CD4-positive, alpha-beta T cell treated with Interferon alpha-2 for 1 hour (primary cell): Measurements from ENCODE around the gene CSF2RB.

Source experiments
- DNase-seq, 2 donors: peaks; one replicate each; pipeline ENCODE4 v3.0.0-alpha.2; 2020 to 2022

CSF2RB gene

GRCh38 chr22:36922105-36922608 is 8.7 kb downstream of the CSF2RB start:
- DNase-seq = no peak

GRCh38 chr22:36922711-36923110 is 9.3 kb downstream of the CSF2RB start:
- no peak for DNase-seq

- DNase-seq = no peak
Observed at GRCh38 chr22:36923131-36923788, 9.8 kb downstream of the CSF2RB start.

GRCh38 chr22:36924151-36924698 is 10.8 kb downstream of the CSF2RB start:
- DNase-seq = no peak

GRCh38 chr22:36925388-36926290 is 12.2 kb downstream of the CSF2RB start:
- DNase-seq = no peak

GRCh38 chr22:36926309-36926708 is 12.9 kb downstream of the CSF2RB start:
- DNase-seq = no peak

- DNase-seq = no peak
Observed at GRCh38 chr22:36926721-36927435, 13.4 kb downstream of the CSF2RB start.

- no peak for DNase-seq
Observed at GRCh38 chr22:36927671-36928070, 14.2 kb downstream of the CSF2RB start.

GRCh38 chr22:36928196-36928595 is 14.8 kb downstream of the CSF2RB start:
- no peak for DNase-seq

GRCh38 chr22:36928786-36929535 is 15.5 kb downstream of the CSF2RB start:
- DNase-seq = no peak

GRCh38 chr22:36929621-36930020 is 16.2 kb downstream of the CSF2RB start:
- DNase-seq = no peak

GRCh38 chr22:36930041-36930935 is 16.9 kb downstream of the CSF2RB start:
- DNase-seq = no peak

- DNase-seq = no peak
Observed at GRCh38 chr22:36931446-36931845, 18.0 kb downstream of the CSF2RB start.

GRCh38 chr22:36933629-36934417 is 20.4 kb downstream of the CSF2RB start:
- DNase-seq = no peak

- DNase-seq = no peak
Observed at GRCh38 chr22:36934418-36935312, 21.2 kb downstream of the CSF2RB start.

- DNase-seq = no peak
Observed at GRCh38 chr22:36935313-36935610, 21.8 kb downstream of the CSF2RB start.

- no peak for DNase-seq
Observed at GRCh38 chr22:36935694-36936093, 22.3 kb downstream of the CSF2RB start.

- DNase-seq = peak in 1 of 2 donors; percentile 13
Observed at GRCh38 chr22:36936362-36937116, 23.1 kb downstream of the CSF2RB start.
